Hepatic stellate cell (primary cell): ENCODE measurements around the gene BAHCC1.

Source experiments
- DNase-seq: peaks from one replicate; pipeline ENCODE4 v3.0.0; 2011; ENCODE audit warnings: low spot score

Gene BAHCC1

DNA sequence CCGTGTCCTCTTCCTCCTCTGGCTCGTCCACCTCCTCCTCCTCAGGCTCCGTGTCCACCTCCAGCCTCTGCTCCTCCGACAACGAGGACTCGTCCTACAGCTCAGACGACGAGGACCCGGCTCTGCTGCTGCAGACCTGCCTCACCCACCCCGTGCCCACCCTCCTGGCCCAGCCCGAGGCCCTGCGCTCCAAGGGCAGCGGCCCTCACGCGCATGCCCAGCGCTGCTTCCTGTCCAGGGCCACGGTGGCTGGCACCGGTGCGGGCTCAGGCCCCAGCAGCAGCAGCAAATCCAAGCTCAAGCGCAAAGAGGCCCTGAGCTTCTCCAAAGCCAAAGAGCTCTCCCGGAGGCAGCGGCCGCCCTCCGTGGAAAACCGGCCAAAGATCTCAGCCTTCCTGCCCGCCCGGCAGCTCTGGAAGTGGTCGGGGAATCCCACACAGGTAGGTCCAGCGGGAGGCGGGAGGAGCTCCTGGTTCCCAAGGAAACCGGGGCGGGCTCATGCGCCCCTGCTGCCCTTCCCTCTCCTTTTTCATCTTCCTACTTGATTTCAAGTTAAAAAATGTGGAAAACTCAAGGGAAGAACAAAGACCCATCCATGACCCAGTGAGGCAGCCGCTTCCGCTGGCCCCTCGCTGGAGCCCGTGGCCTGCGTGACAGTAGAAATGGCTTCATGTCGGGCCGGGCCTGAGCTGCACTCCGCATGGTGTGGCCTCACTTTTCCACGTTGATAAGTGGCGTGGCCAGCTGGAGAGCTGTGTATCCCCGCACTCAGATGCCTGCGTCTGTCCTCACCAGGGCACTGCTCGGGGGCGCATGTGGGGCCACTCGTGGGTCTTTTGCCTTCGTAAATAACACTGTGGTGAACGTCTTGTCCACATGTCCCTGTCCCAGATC, 66.6 kb downstream of the BAHCC1 start:
- DNase-seq, result no peak

DNA sequence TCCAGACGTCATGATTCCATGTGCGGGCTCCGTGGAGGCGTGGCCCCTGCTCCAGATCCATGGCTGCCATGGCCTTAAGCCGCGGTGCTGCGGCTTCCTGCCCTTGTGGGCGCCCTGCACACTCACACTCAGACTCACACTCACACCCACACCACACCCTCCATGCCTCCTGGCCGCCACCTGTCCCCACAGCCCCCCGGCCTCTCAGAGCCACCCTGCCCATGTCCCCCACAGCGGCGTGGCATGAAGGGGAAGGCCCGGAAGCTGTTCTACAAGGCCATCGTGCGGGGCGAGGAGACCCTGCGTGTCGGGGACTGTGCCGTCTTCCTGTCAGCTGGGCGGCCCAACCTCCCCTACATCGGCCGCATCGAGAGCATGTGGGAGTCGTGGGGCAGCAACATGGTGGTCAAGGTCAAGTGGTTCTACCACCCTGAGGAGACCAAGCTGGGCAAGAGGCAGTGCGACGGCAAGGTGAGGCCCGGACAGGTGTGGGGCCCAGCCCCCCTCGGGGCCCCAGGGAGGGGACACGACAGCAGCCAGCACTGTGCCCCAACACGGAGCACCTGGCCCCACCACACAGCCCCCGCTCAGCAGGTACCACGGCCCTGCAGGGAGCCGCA, 67.4 kb downstream of the BAHCC1 start:
- no peak for DNase-seq

DNA sequence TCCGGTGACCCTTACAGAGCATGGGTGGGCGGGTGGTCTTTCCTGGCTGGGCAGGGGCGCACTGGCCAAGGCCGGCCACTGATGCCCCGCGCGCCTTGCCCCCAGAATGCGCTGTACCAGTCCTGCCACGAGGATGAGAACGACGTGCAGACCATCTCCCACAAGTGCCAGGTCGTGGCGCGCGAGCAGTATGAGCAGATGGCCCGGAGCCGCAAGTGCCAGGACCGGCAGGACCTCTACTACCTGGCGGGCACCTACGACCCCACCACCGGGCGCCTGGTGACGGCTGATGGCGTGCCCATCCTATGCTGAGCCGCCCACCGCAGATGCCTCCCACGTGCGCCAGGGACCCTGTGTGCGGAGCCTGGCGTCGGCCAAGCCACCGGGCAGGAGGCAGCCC, 68.2 kb downstream of the BAHCC1 start:
- no peak for DNase-seq

DNA sequence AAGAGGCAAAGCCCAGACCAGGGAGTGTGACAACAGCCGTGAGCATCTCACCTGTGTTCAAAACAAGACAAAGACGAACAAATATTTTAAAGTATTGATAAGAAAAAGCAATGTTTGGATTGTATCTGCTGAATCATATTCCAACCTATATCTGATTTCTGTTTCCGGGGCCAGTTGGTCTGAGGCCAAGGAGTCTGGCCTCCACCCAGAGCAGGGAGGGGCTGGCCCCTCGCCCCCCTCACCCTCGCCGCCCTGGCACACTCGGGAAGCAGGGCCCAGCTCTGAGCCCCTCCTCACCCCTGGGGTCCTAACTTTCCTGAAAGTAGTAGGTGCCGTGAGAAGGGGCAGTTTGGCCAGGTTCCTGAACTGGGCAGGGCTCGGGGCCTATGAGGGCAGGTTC, 69.3 kb downstream of the BAHCC1 start:
- DNase-seq, result no peak

DNA sequence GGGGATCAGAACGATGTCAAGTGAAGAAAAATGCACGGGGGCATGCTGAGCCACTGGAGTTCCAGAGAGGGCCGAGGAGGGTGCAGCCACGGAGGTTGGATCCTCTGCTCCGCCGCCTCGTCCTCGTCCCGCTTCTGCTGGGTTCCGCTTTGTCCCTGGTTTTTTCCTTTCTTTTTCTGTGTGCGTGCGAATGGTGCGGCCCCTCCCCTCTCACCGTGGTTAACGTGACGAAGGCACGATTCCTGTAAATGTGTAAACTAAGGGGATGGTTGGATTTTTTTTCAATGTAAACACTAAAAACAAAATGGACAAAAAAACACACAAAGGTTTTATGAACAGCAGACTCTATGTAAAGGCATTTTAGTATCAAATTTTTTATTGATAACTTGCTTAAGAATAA, 70.7 kb downstream of the BAHCC1 start:
- no peak for DNase-seq

DNA sequence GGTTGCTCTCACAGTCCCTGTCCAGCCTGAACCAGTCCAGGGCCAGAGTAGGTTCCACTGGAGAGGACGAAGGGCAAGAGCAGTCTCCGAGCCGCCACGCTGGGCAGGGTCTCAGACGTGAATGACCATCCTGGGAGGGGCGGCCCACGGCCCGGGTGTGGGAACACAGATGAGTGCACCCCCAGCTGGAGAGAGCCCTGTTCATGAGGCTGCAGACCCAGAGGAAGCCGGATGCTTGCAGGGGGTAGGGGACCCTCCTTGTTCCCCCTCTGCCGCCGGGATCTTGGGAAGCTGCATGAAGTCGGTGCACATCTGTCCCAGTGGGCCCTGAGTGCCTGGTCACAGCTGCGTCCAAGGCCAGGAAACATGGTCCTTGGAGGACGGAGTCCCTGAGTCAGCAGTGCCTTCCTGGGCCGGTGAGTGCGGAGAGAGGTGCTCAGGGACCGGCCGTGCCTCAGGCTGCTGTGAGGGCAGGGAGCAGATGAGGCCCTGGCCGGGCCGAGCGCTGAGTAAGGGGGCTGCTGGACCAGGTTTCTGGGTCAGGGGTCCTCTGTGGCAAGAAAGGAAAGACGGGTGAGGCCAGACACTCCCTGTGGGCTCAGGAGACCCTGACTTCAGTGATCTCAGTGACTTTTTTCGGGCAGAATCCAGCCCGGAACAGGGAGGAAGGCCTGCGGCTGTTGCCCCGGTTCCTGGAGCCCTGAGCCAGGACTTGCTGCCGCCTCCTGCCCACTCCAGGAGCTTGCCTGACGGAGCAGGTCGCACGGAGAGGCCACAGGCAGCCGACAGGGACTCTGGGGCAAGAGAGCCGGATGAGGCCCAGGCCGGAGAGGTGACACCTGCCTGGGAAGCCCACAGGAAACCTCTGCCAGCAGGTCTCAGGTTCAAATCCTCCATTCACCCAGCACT, 71.6 kb downstream of the BAHCC1 start:
- no peak for DNase-seq

DNA sequence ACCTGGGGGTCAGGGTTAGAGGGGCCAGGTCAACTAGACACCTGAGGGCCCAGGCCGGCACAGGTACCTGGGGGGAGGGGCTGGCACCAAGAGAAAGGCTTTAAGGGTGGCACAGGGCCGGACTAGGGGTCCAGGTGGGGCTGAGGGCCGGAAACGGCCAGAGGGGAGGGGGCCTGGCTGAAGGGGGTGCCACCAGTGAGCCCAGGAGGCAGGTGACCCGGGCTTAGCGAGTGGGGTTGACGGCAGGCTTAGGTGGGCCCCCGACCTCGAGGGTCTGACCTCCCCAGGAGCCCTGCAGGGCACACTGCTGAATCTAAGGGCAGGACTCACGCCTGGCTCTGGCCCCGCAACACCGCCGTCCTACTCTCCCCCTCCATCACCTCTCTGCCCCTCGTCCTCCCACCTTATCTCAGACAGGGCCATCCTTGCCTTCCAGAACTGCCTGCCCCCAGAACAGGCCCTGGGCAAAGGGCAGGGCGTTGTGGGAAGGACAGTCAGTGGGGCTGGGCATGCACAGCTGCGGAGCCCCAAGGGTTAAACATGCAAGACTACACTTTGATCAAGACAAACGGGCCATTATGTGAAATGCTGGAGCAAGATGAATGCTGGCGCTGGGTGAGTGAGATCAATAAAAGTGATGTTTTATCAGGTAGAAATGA, 73.0 kb downstream of the BAHCC1 start:
- no peak for DNase-seq

DNA sequence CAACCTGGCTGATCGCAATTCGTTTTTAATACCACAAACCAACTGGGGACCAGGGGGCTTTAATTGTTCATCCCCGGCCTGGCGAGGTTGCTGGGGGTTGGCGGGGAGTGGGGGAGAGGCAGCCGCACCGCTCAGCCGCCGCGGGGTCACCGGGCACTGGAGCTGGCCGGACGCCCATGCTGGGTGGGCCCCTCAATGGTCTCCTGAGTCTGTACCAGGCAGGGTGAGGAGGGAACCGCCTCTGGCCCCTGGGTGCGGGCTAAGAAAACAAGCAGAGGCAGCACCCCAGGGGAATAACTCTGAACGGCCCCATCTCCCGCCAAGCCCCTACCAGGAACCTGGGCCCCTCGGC, 73.5 kb downstream of the BAHCC1 start:
- no peak for DNase-seq

DNA sequence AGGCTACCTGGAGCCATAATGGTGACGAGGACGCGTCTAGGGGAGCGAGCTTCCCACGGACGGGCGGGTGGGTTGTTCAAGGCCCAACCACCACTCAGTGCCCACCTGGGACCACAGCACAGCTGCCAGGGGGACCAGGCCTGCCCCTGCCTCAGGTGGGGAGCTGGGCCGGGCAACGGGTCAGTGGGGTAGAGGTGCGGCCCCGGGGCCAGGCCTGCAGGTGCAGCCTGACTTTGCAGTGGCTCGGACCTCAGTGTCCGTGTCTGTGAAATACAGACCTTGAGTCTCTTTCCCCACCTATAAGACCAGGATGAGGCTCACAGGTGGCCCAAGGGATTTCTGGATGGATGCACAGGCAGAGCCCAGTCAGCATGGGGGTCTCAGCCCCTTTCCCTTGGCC, 74.0 kb downstream of the BAHCC1 start:
- DNase-seq, result no peak

DNA sequence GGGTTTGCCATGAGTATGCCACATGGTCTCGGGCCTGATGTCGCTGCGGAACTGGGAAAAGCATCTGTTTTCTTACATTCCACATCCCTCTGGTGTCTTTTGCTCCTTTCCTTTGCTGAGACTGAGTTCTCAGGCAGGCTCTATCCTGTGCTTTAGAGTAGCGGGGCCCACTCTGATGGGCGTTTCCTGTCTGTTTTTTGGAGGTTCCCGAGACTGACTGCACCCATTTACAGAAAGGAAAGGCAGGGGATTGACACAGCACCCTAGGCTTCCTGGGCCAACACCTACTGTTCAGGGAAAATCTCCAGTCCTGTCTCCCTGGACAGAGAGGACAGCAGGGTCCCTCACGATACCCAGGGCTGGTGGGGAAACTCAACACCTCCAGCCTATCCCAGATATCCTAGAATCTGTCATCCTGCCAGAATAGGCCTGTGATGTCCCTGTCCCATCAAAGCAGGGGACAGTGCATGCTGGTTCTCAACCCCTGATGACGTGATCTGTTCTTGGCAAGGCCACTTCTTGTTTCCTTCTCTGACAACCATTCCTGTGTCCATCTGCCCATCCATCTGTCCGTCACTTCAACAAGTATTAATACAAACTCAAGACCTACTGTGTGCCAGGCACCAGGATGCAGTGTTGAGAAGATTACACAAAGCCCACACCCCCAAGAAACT, 75.2 kb downstream of the BAHCC1 start:
- DNase-seq, result no peak

DNA sequence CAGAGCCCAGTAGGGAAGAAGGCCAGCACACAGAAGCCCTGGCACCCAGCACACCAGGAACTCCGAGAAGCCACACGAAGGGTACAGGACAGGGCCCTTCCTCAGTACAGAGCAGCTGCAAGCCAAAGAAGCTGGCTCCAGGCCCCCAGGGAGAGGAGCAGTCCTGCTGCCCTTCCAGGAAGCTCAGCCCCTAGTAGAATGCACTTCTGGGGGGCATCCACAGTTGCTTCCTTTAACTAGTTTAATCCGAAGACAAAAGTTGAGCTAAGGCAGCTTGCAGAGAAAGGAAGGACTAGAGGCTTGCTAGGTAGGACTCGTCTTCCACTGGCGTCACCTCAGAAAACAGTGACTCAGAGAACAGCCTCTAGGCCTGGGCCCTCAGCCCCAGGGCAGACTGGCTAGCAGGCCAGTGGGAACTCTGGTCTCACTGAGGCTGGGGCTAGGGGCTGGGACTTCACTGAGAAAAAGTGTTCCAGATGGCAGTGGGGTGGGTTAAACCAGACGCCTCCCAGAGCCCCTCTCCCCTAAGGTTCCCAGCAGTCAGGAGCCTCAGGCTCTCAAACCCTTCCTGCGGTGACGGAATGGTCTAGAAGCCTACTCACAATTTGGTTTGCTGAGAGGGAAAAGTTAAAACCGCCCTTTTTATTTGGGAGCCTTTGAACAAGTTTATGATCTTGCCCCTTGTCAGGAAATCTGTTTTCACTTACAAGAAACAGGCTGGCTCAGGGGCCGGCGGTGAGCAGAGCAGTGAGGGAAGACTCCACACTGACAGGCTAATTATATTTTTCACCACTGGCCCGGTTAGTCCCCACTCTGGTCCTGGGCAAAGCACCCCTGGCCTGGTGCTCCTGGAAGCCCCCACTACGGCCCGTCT, 75.9 kb downstream of the BAHCC1 start:
- DNase-seq, result no peak

DNA sequence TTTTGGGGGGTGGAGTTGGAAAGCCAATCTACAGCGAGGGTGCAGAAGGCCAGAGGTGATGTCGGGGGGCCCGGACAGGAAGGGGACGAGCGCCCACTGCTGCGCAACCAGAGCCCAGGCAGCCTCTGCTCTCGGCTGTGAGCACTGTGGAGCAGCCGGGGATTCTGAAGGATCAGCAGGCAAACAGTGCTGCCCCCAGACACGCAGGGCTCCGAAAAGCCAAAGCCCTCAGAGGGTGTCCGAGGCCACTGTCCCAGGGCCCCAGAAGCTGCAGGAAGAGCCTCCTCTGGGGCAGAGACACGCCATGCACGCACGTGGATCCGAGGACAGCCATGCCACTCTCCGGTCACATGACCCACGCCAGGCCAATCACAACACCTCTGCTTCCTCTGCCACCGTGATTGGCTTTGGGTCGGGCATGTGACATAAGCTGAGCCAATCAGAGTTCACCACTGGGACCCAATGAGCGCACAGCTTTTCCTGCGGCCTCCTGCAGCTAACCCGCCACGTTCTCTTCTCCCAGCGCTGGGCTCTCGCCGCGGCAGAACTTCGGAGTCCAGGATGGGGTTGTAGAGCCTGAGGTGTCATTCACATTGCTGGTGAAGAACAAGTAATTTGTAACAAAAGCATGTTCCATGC, 76.7 kb downstream of the BAHCC1 start:
- peak; percentile 100 for DNase-seq

DNA sequence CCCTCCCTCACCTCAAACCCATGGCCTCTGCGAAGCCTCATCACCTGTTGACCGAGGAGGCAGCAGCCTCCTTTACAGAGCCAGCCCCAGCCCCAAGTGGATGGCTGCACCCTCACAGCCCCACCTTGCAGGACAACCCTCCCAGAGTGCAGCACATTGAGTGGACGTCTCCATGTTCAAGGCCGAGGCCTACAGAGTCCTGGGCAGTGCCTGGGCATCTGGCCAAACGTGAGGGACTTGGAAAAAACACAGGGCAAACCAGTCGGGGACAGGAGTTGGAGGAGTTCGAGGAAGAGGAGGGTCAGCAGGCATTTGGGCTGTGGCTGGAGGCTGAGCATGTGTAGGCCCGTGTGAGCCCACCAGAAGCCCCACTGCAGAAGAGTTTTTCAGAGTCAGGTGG, 77.8 kb downstream of the BAHCC1 start:
- no peak for DNase-seq

DNA sequence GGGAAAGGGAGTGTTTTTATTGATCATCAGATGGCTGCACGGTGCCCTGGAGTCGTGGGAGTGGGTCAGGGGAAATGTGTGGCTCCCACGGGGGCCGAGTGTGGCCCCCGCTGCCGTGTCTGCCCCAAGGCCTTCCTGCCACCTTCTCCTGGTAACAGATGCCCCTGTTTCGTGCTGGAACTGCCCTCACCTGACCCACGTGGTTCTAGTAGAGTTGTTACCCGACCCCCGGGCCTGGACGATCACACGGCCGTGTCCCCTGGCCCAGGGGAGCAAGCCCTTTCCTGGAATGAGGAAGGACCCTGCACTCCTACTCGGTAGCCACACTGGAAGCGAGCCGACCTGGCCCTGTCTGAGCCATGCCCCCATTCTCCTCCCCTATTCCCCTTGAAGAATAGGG, 79.7 kb downstream of the BAHCC1 start:
- DNase-seq, result no peak

DNA sequence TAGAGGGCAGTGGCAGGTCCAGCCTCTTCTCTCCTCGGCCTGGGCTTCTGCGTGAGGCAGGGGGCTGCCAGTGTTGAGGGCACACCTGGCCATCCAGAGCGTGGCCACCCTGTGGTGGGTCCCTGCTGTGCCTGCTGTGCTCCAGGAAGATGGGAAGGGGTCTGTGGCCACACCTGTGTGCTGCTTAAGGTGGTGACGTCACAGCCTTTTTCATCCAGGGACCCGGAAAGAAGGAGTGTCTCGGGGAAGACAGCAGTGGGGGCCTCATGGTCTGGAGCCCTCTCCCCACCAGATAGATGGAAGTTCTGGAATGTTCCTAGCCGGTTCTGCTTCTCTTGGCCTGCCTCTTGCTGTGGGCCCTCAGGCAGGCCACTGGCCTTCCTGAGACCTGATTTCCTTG, 80.8 kb downstream of the BAHCC1 start:
- DNase-seq, result no peak

DNA sequence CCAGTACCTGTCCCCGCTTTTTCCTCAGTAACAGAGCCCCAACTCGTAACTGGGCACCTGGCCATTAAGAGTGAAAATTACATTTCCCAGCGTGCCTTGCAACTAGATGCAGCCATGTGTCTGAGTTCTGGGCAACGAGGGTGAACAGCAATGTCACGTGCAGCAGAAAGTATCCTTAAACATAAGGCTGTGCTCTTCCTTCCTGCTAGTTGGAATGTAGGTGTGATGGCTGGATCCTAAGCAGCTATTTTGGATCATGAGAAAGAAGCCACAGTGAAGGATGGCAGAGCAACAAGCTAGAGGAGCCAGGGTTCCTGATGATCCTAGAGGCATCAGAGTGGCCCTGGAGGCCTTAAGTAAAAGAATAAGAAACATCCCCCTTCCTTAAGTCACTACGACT, 81.4 kb downstream of the BAHCC1 start:
- no peak for DNase-seq

DNA sequence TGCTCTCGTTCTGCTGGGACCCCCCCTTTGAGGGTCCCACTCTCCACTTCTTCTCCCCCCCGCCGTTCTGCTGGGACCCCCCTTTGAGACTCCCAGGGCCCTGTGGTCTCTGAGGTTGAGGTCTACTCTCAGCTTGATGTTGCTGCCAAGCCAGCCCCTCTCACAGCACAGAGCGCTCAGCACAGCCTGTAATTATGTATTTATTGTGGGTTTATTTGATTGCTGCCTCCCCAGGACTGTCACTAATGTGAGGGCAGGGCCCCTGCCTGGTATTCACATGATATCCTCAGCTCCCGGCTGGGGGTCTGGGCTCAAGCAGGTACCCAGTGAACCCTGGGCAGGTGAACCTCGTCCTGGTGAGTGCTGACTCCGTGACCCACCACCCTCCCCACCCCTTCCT, 81.9 kb downstream of the BAHCC1 start:
- no peak for DNase-seq

DNA sequence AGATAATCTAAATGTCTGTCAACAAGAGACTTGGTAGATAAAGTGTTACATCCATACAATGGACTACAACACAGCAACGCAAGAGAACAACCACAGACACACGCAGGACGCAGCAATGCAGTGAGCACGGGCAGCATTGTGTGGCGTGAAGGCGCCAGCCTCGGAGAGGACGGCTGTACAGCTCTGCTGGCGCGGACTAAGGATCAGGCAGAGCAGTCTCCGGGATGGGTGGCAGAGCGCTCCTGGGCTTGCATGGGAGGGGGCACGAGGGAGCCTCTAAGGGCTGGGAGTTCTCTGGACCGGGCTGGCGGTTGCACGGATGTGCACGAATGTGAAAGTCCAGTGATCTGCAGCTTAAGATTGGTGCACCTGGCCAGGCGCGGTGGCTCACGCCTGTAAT, 82.9 kb downstream of the BAHCC1 start:
- no peak for DNase-seq

DNA sequence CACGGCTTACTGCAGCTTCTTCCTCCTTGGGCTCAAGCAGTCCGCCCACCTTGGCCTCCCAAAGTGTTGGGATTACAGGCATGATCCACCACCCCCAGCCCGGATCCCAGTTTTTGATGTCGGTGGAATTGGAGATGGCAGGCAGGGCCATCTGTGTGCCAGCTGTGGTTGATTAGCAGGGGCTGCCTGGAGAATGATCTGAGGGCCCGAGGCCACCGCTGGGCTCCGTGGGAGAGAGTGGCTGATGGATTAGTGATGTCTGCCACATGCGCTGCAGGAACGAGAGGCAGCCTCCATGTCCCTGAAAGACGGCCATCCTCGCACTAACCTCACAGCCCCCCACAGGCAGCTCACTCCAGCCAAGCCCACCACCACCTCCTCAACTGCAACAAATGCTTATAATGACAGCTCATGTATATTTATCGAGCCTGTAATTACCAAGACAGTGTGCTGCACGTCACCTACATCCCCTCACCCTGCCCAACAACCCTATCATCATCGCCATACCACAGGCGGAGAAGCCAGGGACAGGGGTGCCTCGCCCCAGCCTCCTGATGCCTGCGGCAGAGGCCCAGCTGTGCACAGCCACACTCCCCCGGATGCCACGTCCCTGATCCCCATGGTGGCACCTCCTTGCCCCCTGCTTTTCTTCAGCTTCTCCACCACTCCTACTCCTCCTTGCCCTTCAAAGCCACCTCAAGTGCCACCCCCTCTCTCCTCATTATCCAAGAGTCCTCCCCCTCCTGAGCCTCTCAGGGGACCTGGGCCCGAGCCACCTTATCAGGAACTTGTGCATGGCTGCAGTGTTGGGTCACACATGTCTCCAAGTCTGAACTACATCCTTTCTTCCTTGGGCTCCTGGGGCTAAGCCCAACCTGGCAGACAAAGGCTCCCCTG, 84.2 kb downstream of the BAHCC1 start:
- DNase-seq, result no peak
